Gastroesophageal sphincter (tissue), 3 donors: ENCODE data around the gene SLC35F3.

Experiments
- CTCF ChIP-seq, 4 experiments: fragments of 200-600 bp in 2 of 4; fragments of 450-650 bp in 2 of 4; sonication (generic) in 1 of 4; IDR thresholded peaks; one replicate each; pipeline ENCODE4 v1.5.1; 2017 to 2019; ENCODE audit warnings: antibody characterized with exemption in 4 of 4, mild to moderate bottlenecking in 2 of 4, moderate library complexity in 2 of 4
- EP300 ChIP-seq: sonication (generic); formaldehyde crosslinking; IDR thresholded peaks from one replicate; pipeline ENCODE4 v1.6.1; 2017; ENCODE audit warnings: antibody characterized with exemption, mild to moderate bottlenecking
- POLR2A ChIP-seq, 2 donors: fragments of 450-650 bp; IDR thresholded peaks; one replicate each; pipeline ENCODE4 v1.6.1; 2017; ENCODE audit warnings: antibody characterized with exemption in 2 of 2, mild to moderate bottlenecking in 2 of 2, moderate library complexity in 1 of 2
- POLR2AphosphoS5 ChIP-seq: sonication (generic); formaldehyde crosslinking; IDR thresholded peaks from one replicate; pipeline ENCODE4 v1.6.1; 2017; ENCODE audit warnings: antibody characterized with exemption

GRCh38 chr1:234091065-234091401 lies 186.6 kb downstream of the SLC35F3 start:
- TF ChIP-seq POLR2A (IDR thresholded peaks at IDR 0.05) (no peak), CTCF (IDR thresholded peaks at IDR 0.05) (no peak), EP300 (no peak), POLR2AphosphoS5 (no peak)
